Activated CD4-positive, alpha-beta memory T cell treated with anti-CD3 and anti-CD28 coated beads for 36 hours (primary cell): Measurements from ENCODE around the gene CLBA1. TPM values are rescaled to one million over a fixed set of nuclear protein-coding genes. Genes with fewer than 3 reads are reported as not detected.
A peak's percentile ranks its signal among the peaks of the same experiment; 100 is the strongest.

Experiments
- CTCF ChIA-PET: fragments of 350-600 bp; sonication (Branson Sonifier 250); formaldehyde crosslinking; loops from one replicate; lab custom pipeline; 2021; ENCODE audit warnings: antibody characterized with exemption, inconsistent platforms; lab: Charles Lee
- POLR2A ChIA-PET: fragments of 350-600 bp; sonication (Branson Sonifier 250); formaldehyde crosslinking; loops from one replicate; lab custom pipeline; 2021; ENCODE audit warnings: antibody characterized with exemption; lab: Charles Lee
- DNase-seq: peaks from one replicate; pipeline ENCODE4 v3.0.0-alpha.2; 2020
- H3K27ac Mint-ChIP-seq: one replicate; pipeline ENCODE4 v1.8.0; 2021; ENCODE audit warnings: mixed read lengths
- H3K27me3 Mint-ChIP-seq: one replicate; pipeline ENCODE4 v1.8.0; 2021; ENCODE audit warnings: mixed read lengths
- H3K36me3 Mint-ChIP-seq: one replicate; pipeline ENCODE4 v1.8.0; 2021; ENCODE audit warnings: mixed read lengths
- H3K4me1 Mint-ChIP-seq: one replicate; pipeline ENCODE4 v1.8.0; 2021; ENCODE audit warnings: low read depth, mixed read lengths
- H3K4me3 Mint-ChIP-seq: one replicate; pipeline ENCODE4 v1.8.0; 2021; ENCODE audit warnings: mild to moderate bottlenecking, mixed read lengths
- H3K9me3 Mint-ChIP-seq: one replicate; pipeline ENCODE4 v1.8.0; 2021; ENCODE audit warnings: mixed read lengths
- intact Hi-C: fragments of 100-400 bp; cut with micrococcal nuclease; formaldehyde crosslinking; loops from one replicate; pipeline ENCODE4 v1.15.1; 2023
- total RNA-seq, 2 experiments: library from RNA; stranded (reverse); gene quantifications; one replicate each; pipeline ENCODE4 v1.2.3, GENCODE V29; 2021

Gene CLBA1
- total RNA-seq, 2 experiments from 2014 or later = 0.78 to 1.2 TPM

DNA sequence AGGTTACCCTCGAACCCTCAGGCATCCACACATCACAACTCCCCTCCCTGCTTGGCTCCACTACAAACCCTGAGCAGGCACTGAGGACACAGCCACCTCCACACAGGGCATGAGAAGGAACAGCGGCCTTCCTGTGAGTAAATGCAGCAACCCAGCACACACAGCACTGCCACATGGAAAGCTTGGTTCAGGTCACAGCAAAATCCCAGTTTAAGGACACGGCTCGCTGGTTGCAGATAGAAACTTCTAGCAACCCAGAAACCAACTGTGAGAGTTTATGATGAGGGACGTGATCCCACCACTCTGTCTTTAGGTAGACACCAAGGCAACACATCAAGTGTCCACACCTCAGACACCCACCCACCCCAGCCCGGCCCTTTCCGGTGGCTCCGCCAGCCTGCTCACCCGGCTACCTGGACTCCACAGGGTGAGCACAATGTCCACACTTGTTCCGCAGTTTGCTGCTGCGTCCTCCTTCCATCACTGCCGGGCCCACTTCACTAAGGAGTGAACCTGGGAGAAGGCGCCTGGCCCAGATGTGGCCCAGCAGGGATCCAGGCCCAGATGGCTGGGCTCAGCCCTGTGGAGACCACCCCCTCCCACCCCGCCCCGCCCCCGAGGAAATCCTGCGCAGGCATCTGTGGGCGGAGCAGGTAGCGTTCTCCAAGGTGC, 22.1 kb downstream of the CLBA1 start:
- Mint-ChIP-seq H3K4me3 (no peak overlapping the region), H3K36me3 (peaks cover 30% of the 10 kb centered on the region), H3K4me1 (peaks cover 2% of the 10 kb centered on the region), H3K27ac (no peak overlapping the region), H3K9me3 (no peaks in the 10 kb centered on the region), H3K27me3 (no peaks in the 10 kb centered on the region)
- ChIA-PET POLR2A (no interaction called here), CTCF (interaction anchor here (0.6 kb wide), 1 partner anchor 18 kb away, joined by 3 read pairs; no protein-coding TSS in a partner anchor)
- intact Hi-C loops = no loop called here
- no peak for DNase-seq

DNA sequence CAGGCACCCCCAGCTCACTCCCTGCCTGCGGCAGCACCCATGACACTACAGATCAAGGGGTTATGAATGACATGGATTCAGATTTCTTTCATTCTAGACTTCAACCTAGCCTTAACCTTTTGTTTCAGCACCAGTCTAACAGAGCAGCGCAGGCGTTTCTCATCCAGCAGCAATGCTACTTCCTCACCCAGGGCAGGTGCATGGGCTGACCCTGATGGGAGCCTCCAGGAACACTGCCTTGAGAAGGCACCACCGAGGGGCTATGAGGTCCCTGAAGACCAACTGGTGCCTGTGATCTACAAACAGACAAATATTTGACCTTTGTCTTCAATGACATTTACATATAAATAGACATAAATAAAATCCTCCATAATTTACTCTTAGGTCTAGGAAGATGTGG, 24.5 kb downstream of the CLBA1 start:
- Mint-ChIP-seq H3K4me1 (peaks cover 17% of the 10 kb centered on the region), H3K27ac (no peak overlapping the region), H3K9me3 (no peaks in the 10 kb centered on the region), H3K27me3 (no peaks in the 10 kb centered on the region), H3K36me3 (peaks cover 41% of the 10 kb centered on the region), H3K4me3 (no peak overlapping the region)
- ChIA-PET CTCF (no interaction called here), POLR2A (no interaction called here)
- no peak for DNase-seq
- intact Hi-C loops = no loop called here

DNA sequence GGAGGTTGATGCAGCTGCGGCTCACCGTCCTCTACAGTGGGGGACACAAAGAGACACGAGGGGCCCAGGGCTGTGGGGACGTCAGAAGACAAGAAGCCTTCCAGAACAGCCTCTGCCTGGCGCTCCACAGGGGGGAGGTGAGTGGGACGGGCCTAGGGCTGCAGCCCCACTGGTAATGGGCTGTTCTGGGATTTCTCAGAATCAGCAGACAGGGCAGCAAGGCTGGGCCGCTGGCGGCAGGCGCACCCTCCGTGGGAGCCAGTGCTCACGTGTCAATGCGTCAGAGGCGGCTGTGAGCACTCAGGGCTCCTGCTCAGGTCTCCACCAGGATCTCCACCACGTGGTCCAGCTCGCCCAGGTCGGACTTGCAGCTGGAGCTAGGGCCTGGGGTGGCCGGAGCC, 25.3 kb downstream of the CLBA1 start:
- no peaks in the 10 kb centered on the region for H3K27me3 Mint-ChIP-seq
- intact Hi-C loops = no loop called here
- peaks cover 25% of the 10 kb centered on the region for H3K4me1 Mint-ChIP-seq
- H3K9me3 Mint-ChIP-seq = no peaks in the 10 kb centered on the region
- ChIA-PET CTCF (no interaction called here), POLR2A (no interaction called here)
- peaks cover 44% of the 10 kb centered on the region for H3K36me3 Mint-ChIP-seq
- DNase-seq = no peak
- H3K4me3 Mint-ChIP-seq = no peak overlapping the region
- no peak overlapping the region for H3K27ac Mint-ChIP-seq

DNA sequence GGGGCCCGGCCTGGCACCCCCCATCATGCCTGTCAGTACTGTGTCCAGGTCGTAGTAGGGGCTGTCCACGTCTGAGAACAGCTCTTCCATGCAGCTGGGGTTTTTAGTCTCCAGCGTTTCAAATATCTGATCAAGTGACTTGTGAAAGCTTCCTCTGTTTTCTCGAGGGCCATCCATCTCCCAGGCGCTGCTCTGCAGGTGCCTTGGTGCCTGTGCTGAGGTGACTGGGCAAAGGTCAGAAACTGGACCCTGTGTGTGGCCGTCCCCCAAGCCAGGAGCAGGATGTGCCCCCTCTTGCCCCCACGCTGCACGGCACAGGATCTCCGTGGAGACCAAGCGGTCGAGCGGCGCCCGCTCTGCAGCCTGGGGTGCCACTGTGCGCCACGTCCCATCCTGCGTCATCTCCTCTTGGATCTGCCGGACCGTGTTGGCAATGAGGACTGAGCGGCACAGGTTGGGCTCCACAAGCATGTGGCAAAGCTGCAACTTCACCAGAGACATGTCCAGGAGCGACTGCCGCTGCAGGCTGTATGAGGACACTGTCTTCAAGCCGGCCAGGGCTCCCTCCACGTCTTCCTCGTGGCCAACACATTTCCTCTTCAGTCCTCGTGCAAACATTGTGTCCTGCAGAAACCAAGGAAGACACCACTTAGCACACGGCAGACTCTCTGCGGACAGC, 25.9 kb downstream of the CLBA1 start:
- intact Hi-C loops = no loop called here
- Mint-ChIP-seq H3K27me3 (no peaks in the 10 kb centered on the region), H3K27ac (no peak overlapping the region), H3K4me1 (peaks cover 30% of the 10 kb centered on the region), H3K36me3 (peaks cover 49% of the 10 kb centered on the region), H3K9me3 (no peaks in the 10 kb centered on the region), H3K4me3 (no peak overlapping the region)
- DNase-seq = no peak
- POLR2A ChIA-PET = no interaction called here
- CTCF ChIA-PET = interaction anchor here (1.0 to 1.2 kb wide), 2 partner anchors 33 to 243 kb away, joined by 3 to 7 read pairs; no protein-coding TSS in a partner anchor

DNA sequence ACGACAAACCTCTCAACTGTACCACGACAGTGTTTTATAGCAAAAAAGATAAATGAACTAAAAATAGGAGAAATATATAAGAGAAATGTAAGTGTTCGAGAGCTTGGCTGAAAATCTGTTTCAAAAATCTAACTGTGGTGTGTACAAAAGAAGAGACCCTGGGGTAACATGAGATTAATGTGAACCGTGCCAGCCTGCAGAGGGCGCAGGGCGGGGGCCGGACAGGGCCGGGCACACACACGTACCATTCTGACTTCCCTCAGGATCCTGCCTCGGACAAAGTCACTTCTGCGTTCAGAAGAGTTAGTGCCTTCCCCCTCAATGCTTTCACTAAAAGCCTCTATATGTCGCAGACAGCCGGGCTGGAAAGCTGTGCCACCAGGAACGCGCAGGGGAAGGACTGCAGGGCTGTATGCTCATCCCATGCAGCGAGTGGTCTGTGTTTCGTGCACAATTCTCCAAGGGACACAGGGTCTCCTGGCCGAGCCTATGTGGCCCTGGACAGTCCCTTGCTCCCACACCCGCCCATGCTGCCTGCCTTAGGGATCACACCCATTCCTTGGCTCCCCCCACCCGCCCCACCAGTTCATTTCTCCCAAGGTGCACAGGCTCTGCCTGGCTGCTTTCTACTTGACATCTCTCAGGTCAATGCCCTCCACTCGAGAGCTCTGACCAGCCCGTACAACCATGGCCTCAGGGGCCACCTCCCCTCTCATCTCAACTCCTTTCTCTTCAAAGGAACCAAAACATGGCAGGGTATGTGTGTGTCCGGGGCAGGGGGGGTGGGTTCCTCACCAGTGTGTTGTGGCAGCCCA, 26.8 kb downstream of the CLBA1 start:
- ChIA-PET CTCF (interaction anchor here (0.9 to 1.2 kb wide), 3 partner anchors 27 to 244 kb away, joined by 3 to 7 read pairs (median 3); partner anchors contain the start of gene CLBA1), POLR2A (no interaction called here)
- no peak for DNase-seq
- no peak overlapping the region for H3K4me3 Mint-ChIP-seq
- H3K4me1 Mint-ChIP-seq = peaks cover 36% of the 10 kb centered on the region
- intact Hi-C loops = no loop called here
- H3K27ac Mint-ChIP-seq = no peak overlapping the region
- H3K9me3 Mint-ChIP-seq = no peaks in the 10 kb centered on the region
- H3K36me3 Mint-ChIP-seq = peaks cover 53% of the 10 kb centered on the region
- H3K27me3 Mint-ChIP-seq = no peaks in the 10 kb centered on the region

DNA sequence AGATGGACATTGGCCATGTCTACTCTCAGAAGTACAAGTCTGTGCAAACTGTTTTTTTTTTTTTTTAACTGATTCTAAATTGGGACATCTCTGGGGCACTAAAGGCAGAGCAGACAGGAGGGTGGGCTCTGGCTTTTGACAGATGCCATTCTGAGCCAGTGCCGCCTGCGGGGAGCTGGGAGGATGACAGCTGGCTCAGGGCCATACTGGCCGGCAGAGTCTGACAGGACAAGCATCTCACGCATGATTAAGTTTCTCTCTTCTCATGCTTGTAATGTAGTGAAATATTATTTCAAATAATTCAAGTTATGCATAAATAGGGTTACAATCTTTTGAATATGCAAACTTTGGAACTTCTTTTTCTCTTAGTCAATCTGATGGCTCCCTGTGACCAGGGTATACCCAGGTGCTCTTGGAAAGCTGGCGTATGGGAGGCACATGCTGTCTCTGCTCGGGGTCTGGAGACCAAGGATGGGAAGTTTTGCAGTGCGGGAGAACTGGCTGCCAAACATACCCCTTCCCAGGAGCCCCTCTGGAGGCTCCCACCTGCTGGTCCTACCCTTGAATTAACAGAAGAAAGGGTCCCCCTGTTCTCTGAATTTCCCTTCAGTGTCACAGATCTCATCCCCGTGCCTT, 27.7 kb downstream of the CLBA1 start:
- Mint-ChIP-seq H3K27me3 (no peaks in the 10 kb centered on the region), H3K9me3 (no peaks in the 10 kb centered on the region), H3K36me3 (peaks cover 57% of the 10 kb centered on the region), H3K4me3 (no peak overlapping the region), H3K4me1 (peaks cover 44% of the 10 kb centered on the region), H3K27ac (no peak overlapping the region)
- intact Hi-C loops = no loop called here
- no peak for DNase-seq
- POLR2A ChIA-PET = no interaction called here
- CTCF ChIA-PET = interaction anchor here (0.9 to 10.2 kb wide), 2 partner anchors 28 to 31 kb away, joined by 3 to 75 read pairs; partner anchors contain the start of gene CLBA1

DNA sequence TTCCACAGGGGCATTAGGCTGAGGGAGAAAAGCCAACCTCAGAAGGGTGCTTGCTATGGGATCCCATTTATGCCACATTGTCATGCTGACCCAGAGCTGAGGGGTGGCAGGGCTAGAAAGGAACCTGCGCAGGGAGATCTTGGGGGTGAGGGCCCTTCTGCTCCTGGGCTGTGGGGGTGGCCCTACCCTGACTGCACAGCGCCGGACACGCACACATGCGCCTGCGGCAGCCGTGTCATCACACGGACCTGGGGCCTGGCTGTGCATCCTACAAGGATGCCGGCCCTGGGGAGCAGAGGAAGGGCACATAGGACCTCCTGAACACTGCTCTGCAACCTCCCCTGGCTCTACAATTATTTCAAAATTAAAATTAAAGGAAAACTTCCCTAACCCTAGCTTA, 28.4 kb downstream of the CLBA1 start:
- Mint-ChIP-seq H3K4me1 (peaks cover 51% of the 10 kb centered on the region), H3K36me3 (peaks cover 63% of the 10 kb centered on the region), H3K27ac (no peak overlapping the region), H3K4me3 (no peak overlapping the region), H3K9me3 (no peaks in the 10 kb centered on the region), H3K27me3 (no peaks in the 10 kb centered on the region)
- ChIA-PET CTCF (interaction anchor here (1.2 to 10.2 kb wide), 2 partner anchors 30 to 38 kb away, joined by 3 to 75 read pairs; no protein-coding TSS in a partner anchor), POLR2A (interaction anchor here (0.6 kb wide), 1 partner anchor 73 kb away, joined by 3 read pairs; no protein-coding TSS in a partner anchor)
- DNase-seq = no peak
- intact Hi-C loops = no loop called here

DNA sequence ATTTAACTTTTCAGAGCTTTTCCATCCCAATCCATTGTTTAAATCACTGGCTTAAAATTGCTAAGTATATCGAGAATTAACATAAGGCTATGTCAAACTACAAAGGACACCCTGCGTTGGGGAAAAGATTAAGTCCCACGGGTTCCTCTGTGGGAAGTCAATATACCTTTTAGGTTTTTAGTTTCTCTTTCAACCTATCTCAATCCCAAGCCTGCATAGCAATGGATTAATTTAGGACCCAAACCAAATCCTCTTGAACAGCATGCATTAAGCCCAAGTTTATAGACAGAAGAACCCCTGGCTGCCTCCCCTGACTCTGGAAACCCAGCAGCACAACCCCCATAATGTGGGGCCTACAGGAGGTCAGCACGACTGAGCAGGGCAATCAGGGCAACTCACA, 29.0 kb downstream of the CLBA1 start:
- CTCF ChIA-PET = interaction anchor here (1.2 to 10.2 kb wide), 2 partner anchors 30 to 39 kb away, joined by 3 to 75 read pairs; no protein-coding TSS in a partner anchor
- POLR2A ChIA-PET = interaction anchor here (0.6 kb wide), 1 partner anchor 72 kb away, joined by 3 read pairs; no protein-coding TSS in a partner anchor
- Mint-ChIP-seq H3K36me3 (peaks cover 65% of the 10 kb centered on the region), H3K9me3 (no peaks in the 10 kb centered on the region), H3K4me1 (peaks cover 57% of the 10 kb centered on the region), H3K4me3 (no peak overlapping the region), H3K27me3 (no peaks in the 10 kb centered on the region), H3K27ac (no peak overlapping the region)
- intact Hi-C loops = no loop called here
- no peak for DNase-seq

DNA sequence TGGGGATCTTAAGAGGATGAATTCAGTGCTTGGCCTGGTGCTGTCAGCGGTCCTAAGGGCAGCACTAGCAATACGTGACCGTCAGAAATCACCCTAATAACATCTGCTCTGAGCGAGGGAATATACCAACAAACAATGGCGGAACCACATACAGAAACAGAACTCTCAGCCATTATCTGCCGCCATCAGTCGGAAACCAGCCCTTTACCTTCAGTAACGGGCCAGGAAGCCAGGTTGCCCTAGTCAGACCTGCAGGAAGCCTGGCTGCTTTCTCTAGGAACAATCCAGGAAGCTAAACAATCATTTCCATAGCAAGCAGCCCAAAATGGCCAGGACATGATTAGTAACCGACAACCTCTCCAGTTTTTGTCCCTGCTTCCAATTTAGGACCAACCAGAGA, 29.7 kb downstream of the CLBA1 start:
- Mint-ChIP-seq H3K9me3 (no peaks in the 10 kb centered on the region), H3K4me1 (peaks cover 59% of the 10 kb centered on the region), H3K27ac (peak overlapping the region; percentile 6), H3K27me3 (no peaks in the 10 kb centered on the region), H3K4me3 (no peak overlapping the region), H3K36me3 (peaks cover 65% of the 10 kb centered on the region)
- no peak for DNase-seq
- ChIA-PET POLR2A (no interaction called here), CTCF (interaction anchor here (10.2 kb wide), 1 partner anchor 29 kb away, joined by 75 read pairs; no protein-coding TSS in a partner anchor)
- intact Hi-C loops = no loop called here

DNA sequence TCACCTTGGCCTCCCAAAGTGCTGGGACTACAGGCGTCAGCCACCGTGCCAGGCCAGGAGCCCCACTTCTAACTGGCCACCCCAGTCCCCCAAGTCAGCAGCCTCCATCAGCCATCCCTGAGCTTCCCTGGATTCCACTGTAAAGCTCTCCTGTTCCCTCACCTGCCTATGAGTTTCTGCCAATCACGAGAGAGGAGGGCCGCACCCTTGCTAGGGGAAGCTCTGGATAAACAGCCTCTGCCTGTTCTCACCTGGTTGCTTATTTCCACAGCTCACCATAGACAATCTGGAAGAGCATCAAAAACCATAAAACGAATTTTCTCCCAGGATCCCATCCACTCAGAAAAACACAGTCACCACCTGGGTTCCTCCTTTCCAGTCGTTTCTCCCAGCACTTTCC, 30.3 kb downstream of the CLBA1 start:
- ChIA-PET POLR2A (no interaction called here), CTCF (interaction anchor here (0.5 to 10.2 kb wide), 2 partner anchors 28 to 357 kb away, joined by 3 to 75 read pairs; no protein-coding TSS in a partner anchor)
- intact Hi-C loops = no loop called here
- Mint-ChIP-seq H3K36me3 (peaks cover 61% of the 10 kb centered on the region), H3K9me3 (no peaks in the 10 kb centered on the region), H3K27ac (no peak overlapping the region), H3K4me3 (peak overlapping the region; percentile 16), H3K27me3 (no peaks in the 10 kb centered on the region), H3K4me1 (peaks cover 59% of the 10 kb centered on the region)
- DNase-seq = no peak

DNA sequence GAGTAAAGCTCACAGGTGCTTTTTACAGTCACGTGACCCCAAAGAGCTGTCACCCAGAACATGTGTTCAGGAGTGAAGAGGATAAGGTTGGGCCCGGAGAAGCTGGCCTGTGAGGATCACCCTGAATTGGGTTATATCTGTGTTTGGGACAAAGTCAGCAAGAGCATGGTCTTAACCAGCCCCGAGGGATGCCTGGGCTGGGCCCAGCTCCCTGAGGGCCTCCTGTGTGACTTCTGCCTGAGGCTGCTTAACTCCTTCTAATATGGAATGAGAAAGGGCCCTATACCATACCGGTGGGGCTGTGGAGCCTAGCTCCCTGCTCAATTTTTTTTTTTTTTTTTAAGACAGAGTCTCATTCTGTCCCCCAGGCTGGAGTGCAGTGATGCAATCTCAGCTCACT, 32.8 kb downstream of the CLBA1 start:
- H3K4me3 Mint-ChIP-seq = peak overlapping the region; percentile 93
- H3K36me3 Mint-ChIP-seq = peaks cover 44% of the 10 kb centered on the region
- no peaks in the 10 kb centered on the region for H3K27me3 Mint-ChIP-seq
- POLR2A ChIA-PET = interaction anchor here (1.1 to 3.9 kb wide), 3 partner anchors 27 to 40 kb away, joined by 3 to 18 read pairs (median 4); partner anchors contain the start of gene CLBA1
- no peaks in the 10 kb centered on the region for H3K9me3 Mint-ChIP-seq
- peaks cover 74% of the 10 kb centered on the region for H3K4me1 Mint-ChIP-seq
- no peak for DNase-seq
- CTCF ChIA-PET = interaction anchor here (1.5 to 10.2 kb wide), 2 partner anchors 14 to 26 kb away, joined by 4 to 75 read pairs; no protein-coding TSS in a partner anchor
- intact Hi-C loops = no loop called here
- no peak overlapping the region for H3K27ac Mint-ChIP-seq
